A673 (cell line): ENCODE measurements around the gene BBS9.

ENCODE experiments used
- CTCF ChIP-seq: fragments of 300-800, 200-600 bp; sonication (generic); conservative IDR thresholded peaks from 2 replicates; pipeline ENCODE4 v1.5.1; 2017; ENCODE audit warnings: low read depth, mild to moderate bottlenecking, antibody characterized with exemption, low read length, moderate library complexity, mixed read lengths
- EZH2 ChIP-seq: fragments of 200-600 bp; sonication (generic); IDR thresholded peaks from 2 replicates; pipeline ENCODE4 v1.6.1; 2017; ENCODE audit warnings: borderline replicate concordance, low read depth, mild to moderate bottlenecking, mixed read lengths, antibody characterized with exemption, low read length; ENCODE audit not compliant: poor library complexity, severe bottlenecking

- TF ChIP-seq CTCF (no peak), EZH2 (no peak)
Observed at GRCh38 chr7:33273356-33273755, 144.0 kb downstream of the BBS9 start.
